Lower lobe of right lung (tissue), 2 donors: ENCODE results near the gene SMIM35. TPM values are rescaled to one million over a fixed set of nuclear protein-coding genes. Genes with fewer than 3 reads are reported as not detected.
"Not testable (repeated sequence)": the region's sequence is repeated elsewhere in the genome, so short reads cannot be mapped to it uniquely, and the experiment has no call there.

Experiments
- ATAC-seq, 2 donors: fragments of 200-7000 bp; cut with Tn5 transposase; one replicate each; pipeline ENCODE4 v1.9.1; 2020 to 2022; ENCODE audit warnings: mild to moderate bottlenecking in 2 of 2, moderate library complexity in 2 of 2
- DNase-seq: peaks from one replicate; pipeline ENCODE4 v3.0.0-alpha.2; 2020
- H3K27ac ChIP-seq: fragments of 200-600 bp; one replicate; pipeline ENCODE4 v1.8.0; 2022
- H3K27me3 ChIP-seq: fragments of 200-600 bp; one replicate; pipeline ENCODE4 v1.8.0; 2022; ENCODE audit warnings: low read depth
- H3K36me3 ChIP-seq: fragments of 200-600 bp; one replicate; pipeline ENCODE4 v1.8.0; 2022; ENCODE audit warnings: mild to moderate bottlenecking
- H3K4me1 ChIP-seq: fragments of 200-600 bp; one replicate; pipeline ENCODE4 v1.8.0; 2022
- H3K4me3 ChIP-seq: fragments of 200-600 bp; one replicate; pipeline ENCODE4 v1.8.0; 2022; ENCODE audit warnings: mild to moderate bottlenecking
- H3K9me3 ChIP-seq: fragments of 200-600 bp; one replicate; pipeline ENCODE4 v1.8.0; 2022
- CTCF ChIP-seq: fragments of 200-600 bp; IDR thresholded peaks from one replicate; pipeline ENCODE4 v1.8.0; 2022; ENCODE audit warnings: antibody characterized with exemption, mild to moderate bottlenecking
- intact Hi-C: fragments of 100-400 bp; cut with DNase I; formaldehyde crosslinking; loops from one replicate; pipeline ENCODE4 v1.11.0; 2022
- total RNA-seq: library from RNA; stranded (reverse); fragmentation: NEBNext Ultra II Directional; extraction: Animal tissue kit (Norgen Biotek cat#: 25700); gene quantifications from one replicate; pipeline ENCODE4 v1.2.1, GENCODE V29; 2021
- donor health status: DM: no; HTN: yes; CAD: no; lungs with severe emphysema.

Gene SMIM35
- total RNA-seq, 1 donor from 2014 or later: not detected

GRCh38 chr11:117980280-117980679 is 106.5 kb downstream of the SMIM35 start:
- H3K4me3 ChIP-seq: no peak overlapping the region
- TF ChIP-seq CTCF: no peak
- DNase-seq: no peak
- intact Hi-C loops: no loop called here
- no peaks in the 10 kb centered on the region for H3K9me3 ChIP-seq
- H3K4me1 ChIP-seq: peaks cover 21% of the 10 kb centered on the region
- peak overlapping the region; percentile 27 for H3K27ac ChIP-seq
- H3K27me3 ChIP-seq: no peaks in the 10 kb centered on the region
- no peaks in the 10 kb centered on the region for H3K36me3 ChIP-seq
- ATAC-seq: no peak

- H3K27ac ChIP-seq: peak overlapping the region; percentile 60
- TF ChIP-seq CTCF: no peak
- DNase-seq (no peak), ATAC-seq (peak; percentile 76 to 87)
- intact Hi-C loops: no loop called here
- H3K4me3 ChIP-seq: no peak overlapping the region
- no peaks in the 10 kb centered on the region for H3K36me3 ChIP-seq
- peaks cover 21% of the 10 kb centered on the region for H3K4me1 ChIP-seq
- H3K27me3 ChIP-seq: no peaks in the 10 kb centered on the region
- no peaks in the 10 kb centered on the region for H3K9me3 ChIP-seq
These were observed 107.1 kb downstream of the SMIM35 start for GRCh38 chr11:117979481-117980211.

GRCh38 chr11:117978991-117979390 is 107.8 kb downstream of the SMIM35 start:
- H3K27me3 ChIP-seq: no peaks in the 10 kb centered on the region
- no peak for DNase-seq
- H3K4me3 ChIP-seq: no peak overlapping the region
- TF ChIP-seq CTCF: no peak
- intact Hi-C loops: no loop called here
- peaks cover 26% of the 10 kb centered on the region for H3K4me1 ChIP-seq
- no peak for ATAC-seq
- no peaks in the 10 kb centered on the region for H3K9me3 ChIP-seq
- H3K27ac ChIP-seq: peak overlapping the region; percentile 60
- H3K36me3 ChIP-seq: no peaks in the 10 kb centered on the region

- H3K27ac ChIP-seq, H3K4me3 ChIP-seq, intact Hi-C loops, H3K9me3 ChIP-seq, ATAC-seq, DNase-seq, H3K36me3 ChIP-seq, H3K27me3 ChIP-seq: not testable (repeated sequence)
- peaks cover 31% of the 10 kb centered on the region for H3K4me1 ChIP-seq
These were observed 108.4 kb downstream of the SMIM35 start for GRCh38 chr11:117978291-117978910.

- H3K9me3 ChIP-seq, H3K4me3 ChIP-seq, H3K36me3 ChIP-seq, intact Hi-C loops, H3K27ac ChIP-seq, H3K27me3 ChIP-seq, ATAC-seq, DNase-seq: not testable (repeated sequence)
- peaks cover 37% of the 10 kb centered on the region for H3K4me1 ChIP-seq
These were observed 109.0 kb downstream of the SMIM35 start for GRCh38 chr11:117977612-117978264.

- DNase-seq (no peak), ATAC-seq (no peak)
- Histone ChIP-seq H3K27me3 (no peaks in the 10 kb centered on the region), H3K36me3 (no peaks in the 10 kb centered on the region), H3K27ac (peak overlapping the region; percentile 31), H3K9me3 (no peaks in the 10 kb centered on the region), H3K4me3 (no peak overlapping the region), H3K4me1 (peaks cover 44% of the 10 kb centered on the region)
- intact Hi-C loops: no loop called here
- TF ChIP-seq CTCF: no peak
These were observed 109.7 kb downstream of the SMIM35 start for GRCh38 chr11:117977029-117977428.
